Activated B cell treated with CpG ODN at 0.5 μM for 24 hours (primary cell): Measurements from ENCODE around the gene AQP10. TPM values are rescaled to one million over a fixed set of nuclear protein-coding genes. Genes with fewer than 3 reads are reported as not detected.

Experiments used
- ATAC-seq: fragments of 200-7000 bp; cut with Tn5 transposase; one replicate; pipeline ENCODE4 v1.10.0; 2021; ENCODE audit warnings: low read depth, mild to moderate bottlenecking, moderate library complexity
- CTCF ChIA-PET: fragments of 350-600 bp; sonication (Branson Sonifier 250); formaldehyde crosslinking; loops from one replicate; lab custom pipeline; 2021; ENCODE audit warnings: antibody characterized with exemption; lab: Charles Lee
- POLR2A ChIA-PET: fragments of 350-600 bp; sonication (Branson Sonifier 250); formaldehyde crosslinking; loops from one replicate; lab custom pipeline; 2021; ENCODE audit warnings: antibody characterized with exemption; lab: Charles Lee
- DNase-seq: peaks from one replicate; pipeline ENCODE4 v3.0.0; 2022
- H3K27ac Mint-ChIP-seq: one replicate; pipeline ENCODE4 v1.8.0; 2020; ENCODE audit warnings: mixed read lengths
- H3K27me3 Mint-ChIP-seq: one replicate; pipeline ENCODE4 v1.8.0; 2021; ENCODE audit warnings: mixed read lengths
- H3K36me3 Mint-ChIP-seq: one replicate; pipeline ENCODE4 v1.8.0; 2021; ENCODE audit warnings: low read depth, mixed read lengths
- H3K4me1 Mint-ChIP-seq: one replicate; pipeline ENCODE4 v1.8.0; 2021; ENCODE audit warnings: mixed read lengths
- H3K4me3 Mint-ChIP-seq: one replicate; pipeline ENCODE4 v1.8.0; 2020; ENCODE audit warnings: mild to moderate bottlenecking, mixed read lengths
- H3K9me3 Mint-ChIP-seq: one replicate; pipeline ENCODE4 v1.8.0; 2020; ENCODE audit warnings: mixed read lengths
- CTCF ChIP-seq: fragments of 200-600 bp; IDR thresholded peaks from one replicate; pipeline ENCODE4 v1.8.0; 2022; ENCODE audit warnings: antibody characterized with exemption, mild to moderate bottlenecking
- intact Hi-C: fragments of 100-400 bp; cut with micrococcal nuclease; formaldehyde crosslinking; loops from one replicate; pipeline ENCODE4 v1.15.1; 2024
- total RNA-seq: library from RNA; stranded (reverse); gene quantifications from 2 replicates; pipeline ENCODE4 v1.2.3, GENCODE V29; 2022

AQP10 gene
- total RNA-seq, 1 donor from 2014 or later: not detected

DNA sequence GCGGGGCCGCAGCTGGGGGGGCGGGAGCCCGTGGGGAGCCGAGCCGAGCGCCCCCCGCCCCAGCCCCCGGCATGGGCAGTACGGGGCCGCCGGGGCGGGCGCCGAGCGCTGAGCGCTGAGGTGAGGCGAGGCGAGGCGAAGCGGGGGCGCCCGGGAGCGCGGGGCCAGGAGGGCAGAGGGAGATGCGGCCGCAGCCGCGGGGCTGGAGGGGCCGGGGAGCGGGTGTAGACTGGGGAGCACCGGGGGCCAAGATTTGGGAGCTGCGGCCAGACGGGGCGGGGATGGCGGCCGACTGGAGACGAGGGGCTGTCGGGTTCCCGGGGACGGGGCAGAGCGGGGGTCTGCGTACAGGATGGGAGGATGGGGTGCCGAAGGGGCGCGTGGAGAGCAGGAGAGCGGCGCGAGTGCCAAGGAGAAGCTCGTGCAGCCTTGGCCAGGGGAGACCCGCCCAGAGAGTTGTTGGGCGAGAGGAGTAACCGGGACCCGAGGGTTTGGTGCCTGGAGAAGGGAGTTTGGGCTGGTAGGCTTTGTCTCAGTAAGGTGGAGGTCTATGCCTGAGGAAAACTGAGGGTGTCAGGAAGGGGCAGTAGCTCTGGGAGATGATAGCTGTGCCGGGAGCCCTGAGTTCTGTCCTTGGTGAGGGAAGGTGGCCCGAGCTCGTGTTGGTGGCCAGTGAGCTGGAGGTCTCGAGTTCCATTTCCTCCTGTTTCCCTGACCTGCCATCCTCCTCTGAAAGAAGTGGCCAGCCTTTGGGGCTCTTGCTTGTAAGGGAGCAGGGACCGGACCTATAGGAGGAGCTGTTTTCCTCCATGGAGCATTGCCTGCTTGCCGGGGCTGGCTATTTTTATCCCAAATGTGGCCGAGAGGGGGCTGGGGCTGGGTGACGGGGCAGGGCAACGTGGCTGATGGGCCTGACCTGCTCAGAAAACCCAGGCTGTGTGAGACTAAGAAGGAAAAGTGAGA is 5.0 kb downstream of the AQP10 start:
- peak; percentile 19 for ATAC-seq
- intact Hi-C loops: loop anchor here (2.0 to 5.0 kb wide), 5 partner anchors 27 to 736 kb away; partner anchors contain the start of genes EFNA4, IL6R and UBE2Q1
- POLR2A ChIA-PET: interaction anchor here (0.6 to 2.8 kb wide), 7 partner anchors 8 to 379 kb away, joined by 3 to 19 read pairs (median 5); partner anchors contain the start of genes DENND4B, HAX1 and RPS27
- H3K27ac Mint-ChIP-seq: peak overlapping the region; percentile 87
- H3K9me3 Mint-ChIP-seq: no peaks in the 10 kb centered on the region
- peaks cover 17% of the 10 kb centered on the region for H3K27me3 Mint-ChIP-seq
- peak overlapping the region; percentile 88 for H3K4me3 Mint-ChIP-seq
- CTCF ChIA-PET: interaction anchor here (0.9 to 6.6 kb wide), 2 partner anchors 9 to 80 kb away, joined by 3 to 100 read pairs; no protein-coding TSS in a partner anchor
- H3K4me1 Mint-ChIP-seq: peaks cover 51% of the 10 kb centered on the region
- no peak for TF ChIP-seq CTCF
- DNase-seq: peak; percentile 68
- H3K36me3 Mint-ChIP-seq: peaks cover 10% of the 10 kb centered on the region

DNA sequence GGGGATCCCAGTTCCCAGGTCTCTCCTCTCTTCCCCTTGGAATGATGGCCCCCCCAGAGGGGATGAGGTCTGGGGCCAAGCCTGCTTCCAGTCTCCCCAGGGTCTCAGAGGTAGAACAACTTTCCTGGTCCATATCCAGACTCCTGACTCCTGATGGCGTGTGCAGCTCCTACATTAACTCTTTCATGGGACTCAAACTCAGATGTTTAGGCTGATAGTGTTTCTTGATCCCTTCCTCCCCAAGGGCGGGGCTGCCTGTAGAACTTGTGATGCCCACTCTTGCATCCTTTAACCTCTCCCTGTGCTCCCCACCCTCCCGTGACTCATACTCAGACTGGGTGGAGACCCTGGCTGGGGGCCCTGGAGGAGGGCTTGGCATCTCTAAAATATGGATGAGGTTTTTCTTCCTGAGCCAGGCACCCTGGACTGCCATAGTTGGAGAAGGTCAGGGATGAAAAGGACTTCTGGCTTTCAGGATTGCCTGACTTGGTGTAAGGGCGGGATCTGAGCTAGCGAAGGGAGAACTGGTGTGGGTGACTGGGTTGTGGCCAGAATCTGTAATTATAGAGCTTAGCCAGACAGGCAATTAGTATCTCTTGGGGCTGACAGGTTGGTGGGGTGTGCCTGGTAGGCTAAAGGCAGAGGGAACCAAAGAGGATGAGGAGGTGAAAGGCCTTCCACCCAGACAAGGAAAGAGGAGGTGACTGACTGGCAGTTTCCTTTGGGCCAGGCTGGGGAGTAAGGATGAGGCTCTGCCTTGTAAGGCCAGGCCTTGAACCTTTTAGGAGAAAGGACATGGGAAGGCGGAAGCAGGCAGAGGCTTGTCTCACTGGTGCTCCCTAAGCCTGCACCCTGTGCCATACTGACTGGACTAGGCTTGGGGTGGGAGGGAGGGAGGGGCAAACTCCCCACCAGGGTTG is 5.9 kb downstream of the AQP10 start:
- ChIA-PET CTCF (interaction anchor here (0.9 to 6.6 kb wide), 3 partner anchors 8 to 220 kb away, joined by 3 to 100 read pairs (median 3); no protein-coding TSS in a partner anchor), POLR2A (interaction anchor here (0.6 to 2.8 kb wide), 7 partner anchors 8 to 380 kb away, joined by 3 to 19 read pairs (median 3); partner anchors contain the start of genes DENND4B and HAX1)
- no peak for DNase-seq
- peaks cover 19% of the 10 kb centered on the region for H3K36me3 Mint-ChIP-seq
- H3K4me1 Mint-ChIP-seq: peaks cover 51% of the 10 kb centered on the region
- ATAC-seq: no peak
- intact Hi-C loops: loop anchor here (5.0 kb wide), 3 partner anchors 80 to 735 kb away; partner anchors contain the start of genes EFNA4 and IL6R
- H3K27me3 Mint-ChIP-seq: peaks cover 8% of the 10 kb centered on the region
- H3K27ac Mint-ChIP-seq: peak overlapping the region; percentile 87
- peak overlapping the region; percentile 88 for H3K4me3 Mint-ChIP-seq
- TF ChIP-seq CTCF: no peak
- no peaks in the 10 kb centered on the region for H3K9me3 Mint-ChIP-seq

DNA sequence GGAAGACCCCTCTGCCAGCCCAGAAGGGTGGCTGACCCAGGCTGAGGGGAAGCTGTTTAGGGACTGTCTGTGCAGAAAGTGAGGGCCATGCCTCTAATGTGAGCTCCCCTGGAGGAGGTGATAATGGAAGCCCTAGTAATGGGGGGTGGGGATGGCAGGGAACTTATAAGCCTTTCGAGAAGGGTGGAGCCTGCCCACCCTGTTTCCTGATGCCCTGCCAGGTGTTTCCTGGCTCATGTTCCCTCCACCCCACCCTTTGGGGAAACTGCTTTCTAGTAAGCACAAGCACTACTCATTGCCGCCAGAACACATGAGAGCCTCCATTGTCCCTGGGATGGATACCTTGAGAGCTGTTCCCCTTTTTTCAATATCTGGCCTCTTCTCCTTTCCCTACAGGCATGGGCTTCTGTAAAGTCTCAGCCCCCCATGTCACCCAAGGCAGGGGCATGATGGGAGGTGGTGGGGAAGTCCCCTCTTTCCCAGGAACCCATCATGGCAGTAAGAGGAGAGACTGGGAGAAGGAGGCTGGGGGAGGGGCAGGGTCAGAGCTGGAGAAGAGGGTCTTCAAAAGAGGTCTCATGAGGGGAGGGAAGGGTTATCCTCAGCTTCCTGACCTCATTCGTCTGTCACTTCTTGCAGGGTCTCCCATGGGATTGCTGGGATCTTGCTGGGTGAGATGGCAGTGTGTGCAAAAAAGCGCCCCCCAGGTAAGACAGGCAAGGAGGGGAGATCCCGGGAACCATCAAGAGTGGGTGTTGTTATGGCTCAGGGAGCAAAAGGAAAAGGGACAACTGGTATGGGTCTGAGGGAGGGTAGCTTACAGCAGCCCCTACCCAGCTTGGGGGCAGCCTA is 6.8 kb downstream of the AQP10 start:
- ATAC-seq: no peak
- H3K4me3 Mint-ChIP-seq: peak overlapping the region; percentile 83
- POLR2A ChIA-PET: interaction anchor here (0.6 to 1.3 kb wide), 5 partner anchors 55 to 600 kb away, joined by 3 to 8 read pairs (median 3); partner anchors contain the start of genes HAX1, INTS3 and UBAP2L

More for the DNA sequence above, 6.8 kb downstream of the AQP10 start:
- TF ChIP-seq CTCF: no peak
- DNase-seq: no peak
- H3K4me1 Mint-ChIP-seq: peaks cover 55% of the 10 kb centered on the region
- peaks cover 3% of the 10 kb centered on the region for H3K27me3 Mint-ChIP-seq
- H3K27ac Mint-ChIP-seq: peak overlapping the region; percentile 69
- intact Hi-C loops: loop anchor here (1.0 to 5.0 kb wide), 5 partner anchors 55 to 735 kb away; partner anchors contain the start of genes EFNA4, HAX1 and IL6R
- peaks cover 28% of the 10 kb centered on the region for H3K36me3 Mint-ChIP-seq
- H3K9me3 Mint-ChIP-seq: no peaks in the 10 kb centered on the region
- CTCF ChIA-PET: interaction anchor here (0.9 to 6.6 kb wide), 4 partner anchors 7 to 219 kb away, joined by 3 to 100 read pairs (median 4); no protein-coding TSS in a partner anchor
